ENCODE data around the gene TAB2. TPM values are rescaled to one million over a fixed set of nuclear protein-coding genes. Genes with fewer than 3 reads are reported as not detected.
A peak's percentile ranks its signal among the peaks of the same experiment; 100 is the strongest.

Gene TAB2
- total RNA-seq, 4 donors from 2014 or later, result 49.8 to 81.8 (median 74.1) TPM

DNA sequence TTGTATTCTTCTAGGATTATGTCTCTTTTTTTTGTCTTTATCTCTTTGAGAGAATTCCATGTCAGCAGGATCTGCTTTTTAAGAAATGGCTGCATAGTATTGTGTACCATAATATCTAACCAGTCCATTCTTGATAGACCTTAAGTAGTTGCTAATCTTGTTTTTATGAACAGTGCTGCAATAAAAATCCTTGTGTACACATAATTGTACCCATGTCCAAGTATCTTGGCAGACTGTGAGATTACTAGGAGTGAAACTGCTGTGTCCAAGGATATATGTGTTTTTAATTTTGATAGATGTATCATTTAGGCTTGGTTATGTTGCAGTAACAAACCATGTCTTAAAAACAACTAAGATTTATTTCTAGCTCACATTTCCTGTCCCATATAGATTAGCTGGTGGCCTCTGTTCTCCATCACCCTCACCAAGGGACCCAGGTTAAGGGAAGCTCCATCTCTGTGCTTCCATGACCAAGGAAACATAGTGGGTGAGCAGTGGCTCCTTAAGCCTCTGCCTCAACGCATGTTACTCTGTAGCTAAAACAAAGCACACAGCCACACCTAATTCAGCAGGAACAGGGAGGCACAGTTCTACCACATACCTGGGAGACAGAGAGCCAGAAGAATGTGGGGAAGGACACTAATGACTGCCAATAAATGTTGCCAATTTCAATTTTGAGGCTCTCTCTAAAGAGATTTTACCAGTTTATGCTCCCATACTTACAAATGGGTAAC is 70.4 kb downstream of the TAB2 start:
- Histone ChIP-seq H3K9me3 (no peaks in the 10 kb centered on the region), H3K4me1 (peaks cover 14% of the 10 kb centered on the region), H3K36me3 (peaks cover 5% of the 10 kb centered on the region), H3K4me3 (no peak overlapping the region), H3K27me3 (no peaks in the 10 kb centered on the region), H3K27ac (peak overlapping the region; percentile 26)
- TF ChIP-seq CTCF (IDR thresholded peaks at IDR 0.05) (no peak), POLR2AphosphoS5 (IDR thresholded peaks at IDR 0.05) (no peak), EP300 (IDR thresholded peaks at IDR 0.05) (no peak), POLR2A (IDR thresholded peaks at IDR 0.05) (no peak)
- DNase-seq (ENCODE audit: low spot score in 2 of 2), result no peak
- WGBS, result 22% methylated on average over 1 of the region's 1 CpG

DNA sequence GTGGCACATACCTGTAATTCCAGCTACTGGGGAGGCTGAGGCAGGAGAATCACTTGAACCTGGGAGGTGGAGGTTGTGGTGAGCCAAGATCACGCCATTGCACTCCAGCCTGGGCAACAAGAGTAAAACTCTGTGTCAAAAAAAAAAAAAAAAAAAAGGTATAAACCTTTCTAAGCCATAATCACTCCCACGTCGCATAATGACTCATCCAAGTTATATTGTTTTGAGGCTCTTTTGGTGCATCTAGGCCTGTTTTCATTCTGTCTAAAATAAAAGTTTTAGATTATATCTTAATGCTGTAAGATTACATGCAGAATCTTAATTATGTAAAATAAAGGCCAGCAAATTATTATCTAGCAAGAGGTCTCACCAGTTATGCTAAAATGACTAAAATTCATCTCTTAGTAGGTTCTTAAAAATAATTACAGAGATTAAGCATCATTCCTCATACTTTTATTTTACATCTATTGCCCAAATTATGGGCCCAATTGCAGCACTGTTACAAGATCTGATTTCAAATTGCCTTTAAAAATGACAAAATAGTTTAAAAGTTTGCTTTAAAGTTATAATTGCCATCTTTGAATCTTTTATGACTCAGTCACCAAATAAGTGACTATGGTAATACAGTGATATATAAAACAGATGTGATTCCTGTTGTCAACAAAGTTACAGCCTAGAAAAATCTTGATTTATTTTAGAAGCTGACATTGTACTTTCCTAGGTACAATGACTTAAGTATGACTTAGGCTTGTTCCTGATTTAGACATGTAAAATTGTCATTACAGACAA is 72.2 kb downstream of the TAB2 start:
- no peak for DNase-seq (ENCODE audit: low spot score in 2 of 2)
- TF ChIP-seq CTCF (IDR thresholded peaks at IDR 0.05) (no peak), EP300 (IDR thresholded peaks at IDR 0.05) (no peak), POLR2AphosphoS5 (IDR thresholded peaks at IDR 0.05) (no peak), POLR2A (IDR thresholded peaks at IDR 0.05) (no peak)
- WGBS, result 88% methylated on average over 3 of the region's 3 CpGs
- H3K9me3 ChIP-seq, result no peaks in the 10 kb centered on the region
- H3K4me1 ChIP-seq, result peaks cover 16% of the 10 kb centered on the region
- H3K36me3 ChIP-seq, result no peaks in the 10 kb centered on the region
- no peaks in the 10 kb centered on the region for H3K27me3 ChIP-seq
- H3K27ac ChIP-seq, result no peak overlapping the region
- no peak overlapping the region for H3K4me3 ChIP-seq

- TF ChIP-seq POLR2AphosphoS5 (IDR thresholded peaks at IDR 0.05) (no peak), POLR2A (IDR thresholded peaks at IDR 0.05) (no peak), EP300 (IDR thresholded peaks at IDR 0.05) (no peak), CTCF (IDR thresholded peaks at IDR 0.05) (no peak)
- Histone ChIP-seq H3K27ac (no peak overlapping the region), H3K4me1 (peaks cover 15% of the 10 kb centered on the region), H3K9me3 (no peaks in the 10 kb centered on the region), H3K36me3 (peaks cover 5% of the 10 kb centered on the region), H3K27me3 (no peaks in the 10 kb centered on the region), H3K4me3 (no peak overlapping the region)
- no peak for DNase-seq (ENCODE audit: low spot score in 2 of 2)
- 96% methylated on average over 6 of the region's 6 CpGs for WGBS
Observed at GRCh38 chr6:149392093-149392492, 74.6 kb downstream of the TAB2 start.

- Histone ChIP-seq H3K4me1 (peaks cover 11% of the 10 kb centered on the region), H3K36me3 (peaks cover 9% of the 10 kb centered on the region), H3K9me3 (no peaks in the 10 kb centered on the region), H3K27ac (no peak overlapping the region), H3K4me3 (no peak overlapping the region), H3K27me3 (no peaks in the 10 kb centered on the region)
- no peak for TF ChIP-seq POLR2A (IDR thresholded peaks at IDR 0.05)
- no peak for TF ChIP-seq EP300 (IDR thresholded peaks at IDR 0.05)
- no peak for TF ChIP-seq CTCF (IDR thresholded peaks at IDR 0.05)
- TF ChIP-seq POLR2AphosphoS5 (IDR thresholded peaks at IDR 0.05), result no peak
- no peak for DNase-seq (ENCODE audit: low spot score in 2 of 2)
Observed at GRCh38 chr6:149392535-149392934, 75.0 kb downstream of the TAB2 start.

GRCh38 chr6:149393002-149393679 is 75.6 kb downstream of the TAB2 start:
- H3K27me3 ChIP-seq, result no peaks in the 10 kb centered on the region
- no peak overlapping the region for H3K27ac ChIP-seq
- TF ChIP-seq EP300 (IDR thresholded peaks at IDR 0.05), result no peak
- no peak for TF ChIP-seq POLR2AphosphoS5 (IDR thresholded peaks at IDR 0.05)
- TF ChIP-seq POLR2A (IDR thresholded peaks at IDR 0.05), result no peak
- no peak for TF ChIP-seq CTCF (IDR thresholded peaks at IDR 0.05)
- H3K4me3 ChIP-seq, result no peak overlapping the region
- H3K36me3 ChIP-seq, result peaks cover 11% of the 10 kb centered on the region
- no peaks in the 10 kb centered on the region for H3K9me3 ChIP-seq
- DNase-seq (ENCODE audit: low spot score in 2 of 2), result no peak
- H3K4me1 ChIP-seq, result peaks cover 5% of the 10 kb centered on the region

Data from suprapubic skin (tissue), 4 donors.